IMR-90 (cell line): ENCODE data around the gene INPP5D. TPM values are rescaled to one million over a fixed set of nuclear protein-coding genes. Genes with fewer than 3 reads are reported as not detected.

Experiments
- ATAC-seq: fragments of 200-7000 bp; cut with Tn5 transposase; 2 replicates; pipeline ENCODE4 v1.9.1; 2020; ENCODE audit warnings: low read depth, mild to moderate bottlenecking, moderate library complexity
- BruUV-seq: library from RNA; stranded (reverse); fragments of 400-500 nt; replicated peaks from 2 replicates; lab custom pipeline; 2021; lab: Mats Ljungman, UMichigan
- CTCF ChIA-PET: fragments of 300-600 bp; formaldehyde crosslinking; extraction: SDS; loops from one replicate; lab custom pipeline; 2021; ENCODE audit warnings: antibody characterized with exemption; lab: Yijun Ruan, JAX
- POLR2A ChIA-PET: fragments of 300-600 bp; sonication (Branson Sonifier 250); formaldehyde crosslinking; loops from one replicate; lab custom pipeline; 2022; ENCODE audit warnings: antibody characterized with exemption; ENCODE audit not compliant: unreplicated experiment; lab: Charles Lee
- DNase-seq: peaks from one replicate; pipeline ENCODE4 v3.0.0; 2013
- H2AFZ ChIP-seq: replicated peaks from 2 replicates; pipeline ENCODE3; 2013; ENCODE audit warnings: low read length, mild to moderate bottlenecking; ENCODE audit not compliant: poor library complexity
- H2AK5ac ChIP-seq: 2 replicates; pipeline ENCODE4 v1.6.1; 2013; ENCODE audit warnings: low read depth, low read length, inconsistent platforms
- H2AK9ac ChIP-seq: replicated peaks from 2 replicates; pipeline ENCODE3; 2013; ENCODE audit warnings: mild to moderate bottlenecking, low read depth, low read length, moderate library complexity; ENCODE audit not compliant: poor library complexity
- H2BK120ac ChIP-seq: 2 replicates; pipeline ENCODE4 v1.6.1; 2013; ENCODE audit warnings: low read depth, low read length, inconsistent platforms
- H2BK15ac ChIP-seq: 3 replicates; pipeline ENCODE4 v1.6.1; 2013; ENCODE audit warnings: low read depth, low read length, inconsistent platforms
- H2BK20ac ChIP-seq: 2 replicates; pipeline ENCODE4 v1.6.1; 2013; ENCODE audit warnings: low read depth, mild to moderate bottlenecking, inconsistent platforms, low read length, moderate library complexity
- H2BK5ac ChIP-seq: 2 replicates; pipeline ENCODE4 v1.6.1; 2013; ENCODE audit warnings: mild to moderate bottlenecking, low read depth, low read length, inconsistent platforms; ENCODE audit not compliant: poor library complexity, severe bottlenecking
- H3K14ac ChIP-seq: replicated peaks from 2 replicates; pipeline ENCODE4 v1.6.1; 2013; ENCODE audit warnings: low read depth, low read length, inconsistent platforms
- H3K18ac ChIP-seq: 2 replicates; pipeline ENCODE4 v1.6.1; 2013; ENCODE audit warnings: low read depth, low read length, control low read depth
- H3K23ac ChIP-seq: 2 replicates; pipeline ENCODE4 v1.6.1; 2013; ENCODE audit warnings: low read depth, low read length, inconsistent platforms
- H3K27ac ChIP-seq: 2 replicates; pipeline ENCODE4 v1.5.1; 2013; ENCODE audit warnings: mild to moderate bottlenecking, control low read depth, low read length; ENCODE audit not compliant: insufficient read depth
- H3K27me3 ChIP-seq: 2 replicates; pipeline ENCODE4 v1.6.1; 2013; ENCODE audit warnings: low read length; ENCODE audit not compliant: control insufficient read depth, insufficient read depth
- H3K36me3 ChIP-seq: 2 replicates; pipeline ENCODE4 v1.6.1; 2013; ENCODE audit warnings: low read length, mixed read lengths; ENCODE audit not compliant: control insufficient read depth, insufficient read depth
- H3K4ac ChIP-seq: 2 replicates; pipeline ENCODE4 v1.6.1; 2013; ENCODE audit warnings: low read depth, low read length, inconsistent platforms
- H3K4me1 ChIP-seq: 2 replicates; pipeline ENCODE4 v1.6.1; 2013; ENCODE audit warnings: low read length, mixed read lengths; ENCODE audit not compliant: control insufficient read depth, insufficient read depth
- H3K4me2 ChIP-seq: 2 replicates; pipeline ENCODE4 v1.6.1; 2013; ENCODE audit warnings: low read depth, mild to moderate bottlenecking, control low read depth, low read length, moderate library complexity
- H3K4me3 ChIP-seq: 2 replicates; pipeline ENCODE4 v1.5.1; 2013; ENCODE audit warnings: low read depth, mild to moderate bottlenecking, control low read depth, low read length, moderate library complexity; ENCODE audit not compliant: insufficient read depth
- H3K56ac ChIP-seq: 2 replicates; pipeline ENCODE4 v1.6.1; 2013; ENCODE audit warnings: low read length, inconsistent platforms; ENCODE audit not compliant: insufficient read depth; ENCODE audit errors: extremely low read depth
- H3K79me1 ChIP-seq, 2 experiments: 2 replicates each; pipeline ENCODE4 v1.6.1; 2013; ENCODE audit warnings: low read length in 2 of 2, inconsistent platforms in 1 of 2, low read depth in 1 of 2
- H3K9ac ChIP-seq: 2 replicates; pipeline ENCODE4 v1.6.1; 2013; ENCODE audit warnings: low read depth, low read length, control low read depth
- H3K9me1 ChIP-seq: 2 replicates; pipeline ENCODE4 v1.6.1; 2013; ENCODE audit warnings: low read length, inconsistent platforms; ENCODE audit not compliant: insufficient read depth
- H3K9me3 ChIP-seq: 2 replicates; pipeline ENCODE4 v1.6.1; 2013; ENCODE audit warnings: low read length; ENCODE audit not compliant: control insufficient read depth, insufficient read depth
- H4K20me1 ChIP-seq: 2 replicates; pipeline ENCODE4 v1.6.1; 2013; ENCODE audit warnings: low read length, inconsistent platforms; ENCODE audit not compliant: insufficient read depth
- H4K5ac ChIP-seq: 2 replicates; pipeline ENCODE4 v1.6.1; 2013; ENCODE audit warnings: mild to moderate bottlenecking, low read depth, low read length, control low read depth
- H4K8ac ChIP-seq, 2 experiments: 2 replicates each; pipeline ENCODE4 v1.6.1; 2013; ENCODE audit warnings: low read depth in 2 of 2, low read length in 2 of 2, control low read depth in 1 of 2, inconsistent platforms in 1 of 2
- H4K91ac ChIP-seq: 2 replicates; pipeline ENCODE4 v1.6.1; 2013; ENCODE audit warnings: low read depth, low read length, inconsistent platforms; ENCODE audit not compliant: insufficient read depth
- BHLHE40 ChIP-seq: fragments of 150-350 bp; IDR thresholded peaks from 2 replicates; pipeline ENCODE4 v1.6.1; 2016; ENCODE audit warnings: mild to moderate bottlenecking, low read depth, low read length
- CEBPB ChIP-seq: IDR thresholded peaks from 2 replicates; pipeline ENCODE4 v1.6.1; 2012; ENCODE audit warnings: low read depth, low read length, improper control_type of control experiment
- CHD1 ChIP-seq: IDR thresholded peaks from 2 replicates; pipeline ENCODE4 v1.6.1; 2012; ENCODE audit warnings: low read depth, low read length, improper control_type of control experiment
- FOS ChIP-seq: fragments of 150-350 bp; IDR thresholded peaks from 2 replicates; pipeline ENCODE4 v1.6.1; 2016; ENCODE audit warnings: low read depth, low read length
- MAFK ChIP-seq: IDR thresholded peaks from 2 replicates; pipeline ENCODE4 v1.6.1; 2012; ENCODE audit warnings: low read depth, low read length, improper control_type of control experiment
- MAZ ChIP-seq: IDR thresholded peaks from 2 replicates; pipeline ENCODE4 v1.6.1; 2012; ENCODE audit warnings: low read depth, mild to moderate bottlenecking, low read length, improper control_type of control experiment, moderate library complexity, borderline replicate concordance
- MXI1 ChIP-seq: IDR thresholded peaks from 2 replicates; pipeline ENCODE4 v1.6.1; 2012; ENCODE audit warnings: low read depth, mild to moderate bottlenecking, low read length, moderate library complexity, borderline replicate concordance
- NFE2L2 ChIP-seq: fragments of 150-350 bp; IDR thresholded peaks from 2 replicates; pipeline ENCODE4 v1.6.1; 2016; ENCODE audit warnings: low read depth, mild to moderate bottlenecking, low read length
- POLR2A ChIP-seq: IDR thresholded peaks from 2 replicates; pipeline ENCODE4 v1.6.1; 2012; ENCODE audit warnings: mild to moderate bottlenecking, low read depth, low read length
- RAD21 ChIP-seq: IDR thresholded peaks from 2 replicates; pipeline ENCODE4 v1.6.1; 2012; ENCODE audit warnings: low read length, improper control_type of control experiment
- RCOR1 ChIP-seq: IDR thresholded peaks from 2 replicates; pipeline ENCODE4 v1.6.1; 2012; ENCODE audit warnings: mild to moderate bottlenecking, low read length, improper control_type of control experiment; ENCODE audit not compliant: insufficient replicate concordance
- RFX5 ChIP-seq: IDR thresholded peaks from 2 replicates; pipeline ENCODE4 v1.8.0; 2012; ENCODE audit warnings: low read depth, mild to moderate bottlenecking, low read length, moderate library complexity
- SMC3 ChIP-seq: fragments of 150-350 bp; IDR thresholded peaks from 2 replicates; pipeline ENCODE4 v1.6.1; 2016; ENCODE audit warnings: low read depth, mild to moderate bottlenecking, antibody characterized with exemption, low read length, moderate library complexity
- WGBS, 2 experiments: methylation state at CpG; one replicate each; pipeline versions ENCODE4 v1.1.5 to v1.1.7; 2013; ENCODE audit warnings: missing lambda C conversion rate in 2 of 2; ENCODE audit not compliant: insufficient read length in 1 of 2; ENCODE audit errors: extremely low coverage in 2 of 2; 5-methylcytosine and 5-hydroxymethylcytosine counted together
- dilution Hi-C: fragments of 300-500 bp; cut with HindIII; formaldehyde crosslinking; loops from one replicate; pipeline ENCODE4 v1.14.3; 2018; ENCODE audit warnings: low sequenced_read_pairs; ENCODE audit not compliant: unreplicated experiment
- in situ Hi-C: fragments of 300-500 bp; cut with MboI; formaldehyde crosslinking; loops from 3 replicates; pipeline ENCODE4 v1.14.3; 2019; ENCODE audit warnings: low sequenced_read_pairs, inconsistent platforms, mixed read lengths
- intact Hi-C: fragments of 100-400 bp; cut with micrococcal nuclease; formaldehyde crosslinking; loops from 2 replicates; pipeline ENCODE4 v1.10.0; 2022
- polyA plus RNA-seq, 3 experiments: library from polyadenylated mRNA; depleted of rRNA; stranded (reverse); fragments of >200 nt; gene quantifications; 2 replicates each; pipeline ENCODE4 v1.2.3, GENCODE V29; 2012; ENCODE audit warnings: low replicate concordance in 1 of 3
- total RNA-seq: library from RNA; depleted of rRNA; stranded (reverse); fragments of >200 nt; gene quantifications from 2 replicates; pipeline ENCODE4 v1.2.3, GENCODE V29; 2012
- TF ChIP-seq, protein P1 (sequence below): conservative IDR thresholded peaks from 2 replicates; pipeline ENCODE4 v1.5.1; 2012; ENCODE audit warnings: mild to moderate bottlenecking, low read depth, low read length, improper control_type of control experiment
- TF ChIP-seq, protein P2 (sequence below): fragments of 150-350 bp; IDR thresholded peaks from 2 replicates; pipeline ENCODE4 v1.6.1; 2016; ENCODE audit warnings: low read depth, mild to moderate bottlenecking, low read length, moderate library complexity, borderline replicate concordance
- TF ChIP-seq, protein P3 (sequence below): fragments of 150-350 bp; IDR thresholded peaks from 2 replicates; pipeline ENCODE4 v1.6.1; 2017; ENCODE audit warnings: mild to moderate bottlenecking, antibody characterized with exemption, low read length, low read depth

INPP5D gene
- total and polyA plus RNA-seq, 2 of the 4 experiments (the other 2 are of a cell fraction): 0.18 to 0.29 TPM

DNA sequence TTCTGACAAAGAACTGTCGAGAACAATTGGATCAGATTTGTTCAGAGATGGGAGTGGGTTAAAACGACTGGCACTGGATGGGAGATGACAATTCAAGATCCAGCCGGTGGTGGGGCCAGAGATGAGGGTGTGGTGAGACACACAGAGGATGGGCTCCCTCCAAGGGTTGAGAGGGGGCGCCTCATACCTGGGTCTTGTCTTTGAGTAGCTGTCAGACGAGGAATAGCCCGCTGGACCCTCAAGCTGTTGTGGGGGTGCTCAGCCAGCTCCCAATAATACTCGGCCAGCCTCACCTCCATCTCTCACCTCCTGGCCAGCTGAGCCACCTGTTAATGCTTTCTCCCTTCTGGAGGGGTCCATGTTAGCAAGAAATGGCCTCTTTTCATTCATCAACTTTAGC lies 14.0 kb downstream of the INPP5D start:
- CTCF ChIA-PET: interaction anchor here (1.1 kb wide), 1 partner anchor 13 kb away, joined by 3 read pairs; no protein-coding TSS in a partner anchor

More for the DNA sequence above, 14.0 kb downstream of the INPP5D start:
- H2BK120ac ChIP-seq: no peak overlapping the region
- H3K79me1 ChIP-seq: no peaks in the 10 kb centered on the region
- no peak overlapping the region for H4K8ac ChIP-seq
- H4K20me1 ChIP-seq: no peaks in the 10 kb centered on the region
- H3K4ac ChIP-seq: no peak overlapping the region
- H3K9me1 ChIP-seq: no peaks in the 10 kb centered on the region
- TF ChIP-seq MAZ (no peak), RAD21 (no peak), CEBPB (no peak), MXI1 (no peak), FOS (no peak), RFX5 (no peak), CHD1 (no peak), MAFK (no peak), NFE2L2 (no peak), BHLHE40 (no peak), RCOR1 (no peak), POLR2A (no peak), SMC3 (no peak)
- TF ChIP-seq, protein P1, sequence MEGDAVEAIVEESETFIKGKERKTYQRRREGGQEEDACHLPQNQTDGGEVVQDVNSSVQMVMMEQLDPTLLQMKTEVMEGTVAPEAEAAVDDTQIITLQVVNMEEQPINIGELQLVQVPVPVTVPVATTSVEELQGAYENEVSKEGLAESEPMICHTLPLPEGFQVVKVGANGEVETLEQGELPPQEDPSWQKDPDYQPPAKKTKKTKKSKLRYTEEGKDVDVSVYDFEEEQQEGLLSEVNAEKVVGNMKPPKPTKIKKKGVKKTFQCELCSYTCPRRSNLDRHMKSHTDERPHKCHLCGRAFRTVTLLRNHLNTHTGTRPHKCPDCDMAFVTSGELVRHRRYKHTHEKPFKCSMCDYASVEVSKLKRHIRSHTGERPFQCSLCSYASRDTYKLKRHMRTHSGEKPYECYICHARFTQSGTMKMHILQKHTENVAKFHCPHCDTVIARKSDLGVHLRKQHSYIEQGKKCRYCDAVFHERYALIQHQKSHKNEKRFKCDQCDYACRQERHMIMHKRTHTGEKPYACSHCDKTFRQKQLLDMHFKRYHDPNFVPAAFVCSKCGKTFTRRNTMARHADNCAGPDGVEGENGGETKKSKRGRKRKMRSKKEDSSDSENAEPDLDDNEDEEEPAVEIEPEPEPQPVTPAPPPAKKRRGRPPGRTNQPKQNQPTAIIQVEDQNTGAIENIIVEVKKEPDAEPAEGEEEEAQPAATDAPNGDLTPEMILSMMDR: no peak
- TF ChIP-seq, protein P2, sequence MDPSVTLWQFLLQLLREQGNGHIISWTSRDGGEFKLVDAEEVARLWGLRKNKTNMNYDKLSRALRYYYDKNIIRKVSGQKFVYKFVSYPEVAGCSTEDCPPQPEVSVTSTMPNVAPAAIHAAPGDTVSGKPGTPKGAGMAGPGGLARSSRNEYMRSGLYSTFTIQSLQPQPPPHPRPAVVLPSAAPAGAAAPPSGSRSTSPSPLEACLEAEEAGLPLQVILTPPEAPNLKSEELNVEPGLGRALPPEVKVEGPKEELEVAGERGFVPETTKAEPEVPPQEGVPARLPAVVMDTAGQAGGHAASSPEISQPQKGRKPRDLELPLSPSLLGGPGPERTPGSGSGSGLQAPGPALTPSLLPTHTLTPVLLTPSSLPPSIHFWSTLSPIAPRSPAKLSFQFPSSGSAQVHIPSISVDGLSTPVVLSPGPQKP: no peak
- TF ChIP-seq, protein P3, sequence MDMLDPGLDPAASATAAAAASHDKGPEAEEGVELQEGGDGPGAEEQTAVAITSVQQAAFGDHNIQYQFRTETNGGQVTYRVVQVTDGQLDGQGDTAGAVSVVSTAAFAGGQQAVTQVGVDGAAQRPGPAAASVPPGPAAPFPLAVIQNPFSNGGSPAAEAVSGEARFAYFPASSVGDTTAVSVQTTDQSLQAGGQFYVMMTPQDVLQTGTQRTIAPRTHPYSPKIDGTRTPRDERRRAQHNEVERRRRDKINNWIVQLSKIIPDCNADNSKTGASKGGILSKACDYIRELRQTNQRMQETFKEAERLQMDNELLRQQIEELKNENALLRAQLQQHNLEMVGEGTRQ: no peak
- no peak overlapping the region for H2AK9ac ChIP-seq
- no peak overlapping the region for H3K18ac ChIP-seq
- no peak overlapping the region for H2BK20ac ChIP-seq
- BruUV-seq: no TSS peak
- POLR2A ChIA-PET: interaction anchor here (0.7 kb wide), 1 partner anchor 14 kb away, joined by 11 read pairs; no protein-coding TSS in a partner anchor
- H3K4me2 ChIP-seq: no peak overlapping the region
- no peaks in the 10 kb centered on the region for H3K9me3 ChIP-seq
- ATAC-seq: no peak
- 41% methylated on average over 2 of the region's 7 CpGs; no CpG with 5 or more reads in 1 of the 2 experiments for WGBS, 2 experiments
- H4K5ac ChIP-seq: no peak overlapping the region
- DNase-seq: no peak
- no peak overlapping the region for H3K9ac ChIP-seq
- no peak overlapping the region for H3K56ac ChIP-seq
- H3K4me1 ChIP-seq: no peaks in the 10 kb centered on the region
- H2AFZ ChIP-seq: no peak overlapping the region
- H2BK15ac ChIP-seq: no peak overlapping the region
- H3K14ac ChIP-seq: no peak overlapping the region
- no peak overlapping the region for H4K91ac ChIP-seq
- H3K23ac ChIP-seq: no peak overlapping the region
- H3K27ac ChIP-seq: no peak overlapping the region
- H2BK5ac ChIP-seq: no peak overlapping the region
- no peak overlapping the region for H3K4me3 ChIP-seq
- H2AK5ac ChIP-seq: no peak overlapping the region
- dilution Hi-C loops: no loop called here
- no peaks in the 10 kb centered on the region for H3K36me3 ChIP-seq
- H3K27me3 ChIP-seq: peaks cover 6% of the 10 kb centered on the region
- in situ Hi-C loops: no loop called here
- intact Hi-C loops: no loop called here
